Neural progenitor cell (in vitro differentiated cells): ENCODE measurements around the gene ERC2. TPM values are rescaled to one million over a fixed set of nuclear protein-coding genes. Genes with fewer than 3 reads are reported as not detected.

Experiments used
- DNase-seq: peaks from one replicate; pipeline ENCODE4 v3.0.0-alpha.2; 2016; ENCODE audit warnings: low spot score
- H2AFZ ChIP-seq: fragments of 200-600 bp; sonication (generic); replicated peaks from 2 replicates; pipeline ENCODE4 v1.6.1; 2016; ENCODE audit warnings: antibody characterized with exemption
- H3F3A ChIP-seq: fragments of 200-600 bp; sonication (generic); 2 replicates; pipeline ENCODE4 v1.6.1; 2016; ENCODE audit warnings: antibody characterized with exemption, low read depth
- H3K27ac ChIP-seq: fragments of 200-600 bp; sonication (generic); 2 replicates; pipeline ENCODE4 v1.5.1; 2016; ENCODE audit warnings: mild to moderate bottlenecking
- H3K27me3 ChIP-seq: fragments of 200-600 bp; sonication (generic); 2 replicates; pipeline ENCODE4 v1.6.1; 2016; ENCODE audit warnings: mild to moderate bottlenecking, moderate library complexity
- H3K36me3 ChIP-seq: fragments of 200-600 bp; sonication (generic); 2 replicates; pipeline ENCODE4 v1.5.1; 2016
- H3K4me1 ChIP-seq: fragments of 200-600 bp; sonication (generic); 2 replicates; pipeline ENCODE4 v1.6.1; 2016; ENCODE audit warnings: mixed run types
- H3K4me2 ChIP-seq: fragments of 200-600 bp; sonication (generic); 2 replicates; pipeline ENCODE4 v1.6.1; 2016
- H3K4me3 ChIP-seq: fragments of 200-600 bp; sonication (generic); 2 replicates; pipeline ENCODE4 v1.5.1; 2016
- H3K79me2 ChIP-seq: fragments of 200-600 bp; sonication (generic); 2 replicates; pipeline ENCODE4 v1.6.1; 2016; ENCODE audit warnings: low read depth
- H3K9ac ChIP-seq: fragments of 200-600 bp; sonication (generic); 2 replicates; pipeline ENCODE4 v1.6.1; 2016
- H3K9me3 ChIP-seq: fragments of 200-600 bp; sonication (generic); 2 replicates; pipeline ENCODE4 v1.5.1; 2016; ENCODE audit warnings: low read depth
- H4K20me1 ChIP-seq: fragments of 200-600 bp; sonication (generic); 2 replicates; pipeline ENCODE4 v1.6.1; 2016; ENCODE audit warnings: low read depth
- H3K27ac Mint-ChIP-seq: 3 replicates; pipeline ENCODE4 v1.8.0; 2021; ENCODE audit warnings: mixed read lengths
- H3K27me3 Mint-ChIP-seq: 2 replicates; pipeline ENCODE4 v1.8.0; 2022; ENCODE audit warnings: low read depth, mild to moderate bottlenecking, inconsistent platforms, moderate library complexity, mixed read lengths; ENCODE audit not compliant: insufficient read depth
- H3K36me3 Mint-ChIP-seq: 3 replicates; pipeline ENCODE4 v1.8.0; 2021; ENCODE audit warnings: mixed read lengths
- H3K4me1 Mint-ChIP-seq: 3 replicates; pipeline ENCODE4 v1.8.0; 2021; ENCODE audit warnings: mixed read lengths
- H3K4me3 Mint-ChIP-seq: 3 replicates; pipeline ENCODE4 v1.8.0; 2021; ENCODE audit warnings: mild to moderate bottlenecking, moderate library complexity, mixed read lengths
- H3K9me3 Mint-ChIP-seq: 3 replicates; pipeline ENCODE4 v1.8.0; 2020; ENCODE audit warnings: mixed read lengths
- EZH2 ChIP-seq: fragments of 200-600 bp; sonication (generic); IDR thresholded peaks from 2 replicates; pipeline ENCODE4 v1.6.1; 2017; ENCODE audit warnings: antibody characterized with exemption, mild to moderate bottlenecking, moderate library complexity
- EZH2phosphoT487 ChIP-seq: fragments of 200-600 bp; sonication (generic); IDR thresholded peaks from 2 replicates; pipeline ENCODE4 v1.6.1; 2017; ENCODE audit warnings: antibody characterized with exemption
- total RNA-seq: library from RNA; depleted of rRNA; stranded (reverse); fragments of >200 nt; gene quantifications from 2 replicates; pipeline ENCODE4 v1.2.3, GENCODE V29; 2015; ENCODE audit warnings: low replicate concordance
- TF ChIP-seq, protein P1 (sequence below): fragments of 200-600 bp; sonication (generic); IDR thresholded peaks from 2 replicates; pipeline ENCODE4 v1.5.1; 2017; ENCODE audit warnings: antibody characterized with exemption, mild to moderate bottlenecking

Gene ERC2
- total RNA-seq, 1 donor from 2014 or later, result 24.8 TPM

DNA sequence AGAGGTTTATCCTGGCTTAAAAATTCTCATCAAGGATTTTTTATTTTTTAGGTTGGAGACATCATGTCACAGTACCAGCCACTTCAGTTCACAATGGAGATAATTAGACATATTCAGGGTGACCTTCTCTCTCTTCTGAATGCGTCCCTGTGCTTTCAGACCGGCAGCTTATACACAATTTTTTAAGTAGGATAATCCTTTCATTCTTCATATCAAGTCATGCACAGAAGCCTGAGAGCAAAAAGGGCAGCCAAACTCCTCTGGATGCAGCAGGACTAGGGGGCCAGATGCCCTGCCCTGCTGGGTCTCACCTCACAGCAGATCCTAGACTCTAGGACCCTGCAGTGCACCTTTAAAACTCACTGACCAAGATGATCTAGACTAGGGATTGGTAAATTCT, 210.4 kb downstream of the ERC2 start:
- peaks cover 6% of the 10 kb centered on the region for H3F3A ChIP-seq
- no peaks in the 10 kb centered on the region for H3K79me2 ChIP-seq
- H3K36me3 ChIP-seq, result no peaks in the 10 kb centered on the region
- no peak overlapping the region for H3K27ac ChIP-seq
- H3K9me3 Mint-ChIP-seq, result peaks cover 12% of the 10 kb centered on the region
- peaks cover 27% of the 10 kb centered on the region for H3K4me1 ChIP-seq
- peaks cover 10% of the 10 kb centered on the region for H3K27me3 Mint-ChIP-seq
- H3K27me3 ChIP-seq, result no peaks in the 10 kb centered on the region
- no peak overlapping the region for H3K4me2 ChIP-seq
- H3K4me1 Mint-ChIP-seq, result peaks cover 39% of the 10 kb centered on the region
- H3K27ac Mint-ChIP-seq, result peak overlapping the region; percentile 10
- no peaks in the 10 kb centered on the region for H3K9me3 ChIP-seq
- H3K4me3 Mint-ChIP-seq, result peak overlapping the region; percentile 50
- no peak overlapping the region for H2AFZ ChIP-seq
- H4K20me1 ChIP-seq, result no peaks in the 10 kb centered on the region
- no peak overlapping the region for H3K4me3 ChIP-seq
- H3K36me3 Mint-ChIP-seq, result peaks cover 1% of the 10 kb centered on the region
- peak; percentile 9 for DNase-seq
- H3K9ac ChIP-seq, result no peak overlapping the region
- no peak for TF ChIP-seq EZH2phosphoT487
- TF ChIP-seq, protein P1, sequence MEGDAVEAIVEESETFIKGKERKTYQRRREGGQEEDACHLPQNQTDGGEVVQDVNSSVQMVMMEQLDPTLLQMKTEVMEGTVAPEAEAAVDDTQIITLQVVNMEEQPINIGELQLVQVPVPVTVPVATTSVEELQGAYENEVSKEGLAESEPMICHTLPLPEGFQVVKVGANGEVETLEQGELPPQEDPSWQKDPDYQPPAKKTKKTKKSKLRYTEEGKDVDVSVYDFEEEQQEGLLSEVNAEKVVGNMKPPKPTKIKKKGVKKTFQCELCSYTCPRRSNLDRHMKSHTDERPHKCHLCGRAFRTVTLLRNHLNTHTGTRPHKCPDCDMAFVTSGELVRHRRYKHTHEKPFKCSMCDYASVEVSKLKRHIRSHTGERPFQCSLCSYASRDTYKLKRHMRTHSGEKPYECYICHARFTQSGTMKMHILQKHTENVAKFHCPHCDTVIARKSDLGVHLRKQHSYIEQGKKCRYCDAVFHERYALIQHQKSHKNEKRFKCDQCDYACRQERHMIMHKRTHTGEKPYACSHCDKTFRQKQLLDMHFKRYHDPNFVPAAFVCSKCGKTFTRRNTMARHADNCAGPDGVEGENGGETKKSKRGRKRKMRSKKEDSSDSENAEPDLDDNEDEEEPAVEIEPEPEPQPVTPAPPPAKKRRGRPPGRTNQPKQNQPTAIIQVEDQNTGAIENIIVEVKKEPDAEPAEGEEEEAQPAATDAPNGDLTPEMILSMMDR, result no peak
- TF ChIP-seq EZH2, result no peak

DNA sequence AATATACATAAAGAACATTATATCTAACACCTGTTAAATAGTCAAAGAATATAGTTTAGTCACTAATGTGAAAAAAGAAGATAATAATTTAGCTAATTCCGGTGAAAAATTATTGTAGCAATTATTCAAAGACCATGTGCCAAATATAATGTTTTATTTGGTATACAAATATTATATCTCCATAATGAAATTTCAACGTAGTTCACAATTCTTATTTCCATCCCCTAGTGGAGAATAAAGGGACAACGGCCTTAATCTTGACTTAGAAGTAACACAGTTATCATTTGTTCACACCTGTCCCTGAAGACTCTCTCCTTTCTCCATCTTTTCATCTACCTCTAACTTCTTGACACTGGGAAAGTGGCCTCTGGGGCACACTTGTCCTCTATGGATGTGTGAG, 213.4 kb downstream of the ERC2 start:
- H3K36me3 Mint-ChIP-seq, result no peaks in the 10 kb centered on the region
- H3K9me3 Mint-ChIP-seq, result peaks cover 4% of the 10 kb centered on the region
- peaks cover 15% of the 10 kb centered on the region for H3F3A ChIP-seq
- H2AFZ ChIP-seq, result no peak overlapping the region
- H3K9ac ChIP-seq, result no peak overlapping the region
- H3K4me3 Mint-ChIP-seq, result no peak overlapping the region
- H3K9me3 ChIP-seq, result no peaks in the 10 kb centered on the region
- no peak overlapping the region for H3K4me3 ChIP-seq
- no peak overlapping the region for H3K27ac Mint-ChIP-seq
- no peaks in the 10 kb centered on the region for H3K36me3 ChIP-seq
- no peak overlapping the region for H3K4me2 ChIP-seq
- peaks cover 27% of the 10 kb centered on the region for H3K4me1 ChIP-seq
- no peaks in the 10 kb centered on the region for H3K27me3 ChIP-seq
- TF ChIP-seq, protein P1, result peak; percentile 38
- no peak for TF ChIP-seq EZH2phosphoT487
- no peak for TF ChIP-seq EZH2
- no peaks in the 10 kb centered on the region for H3K79me2 ChIP-seq
- peaks cover 3% of the 10 kb centered on the region for H3K27me3 Mint-ChIP-seq
- H3K4me1 Mint-ChIP-seq, result peaks cover 47% of the 10 kb centered on the region
- H4K20me1 ChIP-seq, result no peaks in the 10 kb centered on the region
- H3K27ac ChIP-seq, result no peak overlapping the region
- DNase-seq, result no peak

DNA sequence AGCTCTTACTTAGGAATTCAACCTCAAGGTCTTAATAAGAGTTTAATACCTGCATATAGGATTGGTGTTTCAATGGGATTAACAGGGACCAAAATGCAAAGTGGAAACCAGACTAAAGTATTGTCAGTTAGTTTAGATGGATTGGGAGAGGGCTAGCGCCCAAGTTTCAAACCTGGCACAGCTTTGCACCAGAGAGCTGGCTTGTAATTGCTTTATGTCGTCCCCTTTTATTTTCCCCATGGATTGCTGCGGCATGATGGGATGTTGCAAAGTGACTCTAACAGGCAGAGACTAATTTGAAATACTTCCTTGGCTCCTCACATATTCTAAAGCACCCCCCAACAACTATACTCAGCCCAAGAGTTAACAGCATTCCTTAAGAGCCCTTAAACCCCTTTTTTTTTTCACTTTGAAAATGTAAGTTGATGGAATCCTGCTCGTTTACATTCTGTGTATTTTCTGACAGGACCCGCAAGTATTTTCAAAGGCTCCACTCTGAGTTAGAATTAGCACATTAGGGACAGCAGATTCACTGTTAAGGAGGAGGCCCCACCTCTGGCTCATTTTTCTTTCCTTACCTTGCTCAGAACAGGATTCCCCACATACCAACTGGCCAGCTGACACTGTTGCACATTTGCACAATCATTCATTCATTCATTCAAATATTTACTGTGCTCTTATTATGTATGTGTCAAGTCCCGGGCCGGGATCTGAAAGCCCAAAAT, 214.2 kb downstream of the ERC2 start:
- Histone ChIP-seq H2AFZ (no peak overlapping the region), H3F3A (peaks cover 15% of the 10 kb centered on the region), H3K27ac (no peak overlapping the region), H3K36me3 (no peaks in the 10 kb centered on the region), H3K4me3 (no peak overlapping the region), H3K27me3 (no peaks in the 10 kb centered on the region), H3K9ac (no peak overlapping the region), H3K4me2 (no peak overlapping the region), H4K20me1 (no peaks in the 10 kb centered on the region), H3K79me2 (no peaks in the 10 kb centered on the region), H3K4me1 (peaks cover 27% of the 10 kb centered on the region), H3K9me3 (no peaks in the 10 kb centered on the region)
- Mint-ChIP-seq H3K27ac (no peak overlapping the region), H3K4me3 (no peak overlapping the region), H3K36me3 (no peaks in the 10 kb centered on the region), H3K4me1 (peaks cover 47% of the 10 kb centered on the region), H3K9me3 (peaks cover 4% of the 10 kb centered on the region), H3K27me3 (peaks cover 3% of the 10 kb centered on the region)
- DNase-seq, result no peak
- TF ChIP-seq EZH2phosphoT487 (no peak), EZH2 (no peak)
- TF ChIP-seq, protein P1, result no peak
